NCI-H128 (cell line): ENCODE results near the gene FAM120C.

Source experiments
- DNase-seq: peaks from one replicate; lab custom pipeline; 2025; ENCODE audit not compliant: unreplicated experiment; lab: John Stamatoyannopoulos, UW

FAM120C gene

GRCh38 chrX:54182864-54183613 lies at the start of gene FAM120C:
TSS of gene FAM120C (minus strand) at chrX:54183254. CDS start at chrX:54183198, 56 bp downstream.
- no peak for DNase-seq

DNA sequence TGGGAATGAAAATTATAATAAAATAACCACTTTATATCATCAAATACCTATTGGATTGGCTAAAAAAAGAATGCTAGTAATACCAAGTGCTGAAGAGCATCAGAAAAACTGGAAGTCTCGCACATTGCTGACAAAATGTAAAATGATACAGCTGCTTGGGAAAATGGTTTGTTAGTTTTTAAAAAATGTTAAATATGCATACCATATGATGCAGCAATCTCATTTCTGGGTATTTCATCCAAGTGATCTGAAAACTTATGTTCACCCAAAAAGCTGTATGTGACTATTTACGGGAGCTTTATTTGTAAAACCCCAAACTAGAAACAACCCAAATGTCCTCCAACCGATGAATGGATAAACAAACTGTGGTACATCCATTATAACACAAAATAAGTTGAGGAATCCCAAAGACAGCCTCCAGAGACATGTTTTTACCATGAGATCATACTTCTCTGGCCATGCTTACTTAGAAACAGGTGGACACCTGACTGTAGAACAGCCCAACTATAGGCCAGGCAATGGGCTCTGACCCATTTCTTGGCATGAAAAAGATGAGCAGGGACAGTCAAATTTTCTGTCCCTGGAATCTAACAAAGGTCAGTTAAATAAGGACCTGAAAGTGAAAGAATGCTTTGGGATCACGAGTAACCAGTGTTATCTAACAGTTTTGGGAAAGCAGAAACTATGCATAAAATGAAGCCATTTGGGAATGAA lies 47.5 kb upstream of the FAM120C start:
- no peak for DNase-seq

- DNase-seq = no peak
Observed at GRCh38 chrX:54223581-54223980, 40.5 kb upstream of the FAM120C start.

DNA sequence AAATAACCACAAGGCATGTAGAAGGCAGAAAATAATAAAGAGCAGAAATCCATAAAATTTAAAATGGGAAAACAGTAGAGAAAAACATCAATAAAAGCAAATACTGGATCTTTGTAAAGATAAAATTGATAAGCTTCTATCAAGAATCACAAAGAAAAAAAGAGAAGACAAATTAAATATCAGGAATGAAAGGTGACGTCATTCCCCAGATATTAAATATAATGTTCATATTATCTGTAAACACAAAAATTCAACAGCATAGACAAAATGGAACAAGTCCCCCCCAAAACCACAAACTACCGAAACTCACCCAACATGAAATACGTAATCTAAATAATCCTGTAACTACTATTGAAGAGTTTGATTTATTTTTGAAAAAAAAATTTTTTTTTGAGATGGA lies 30.5 kb upstream of the FAM120C start:
- DNase-seq = no peak

GRCh38 chrX:54208531-54208930 lies 25.5 kb upstream of the FAM120C start:
- DNase-seq = no peak

DNA sequence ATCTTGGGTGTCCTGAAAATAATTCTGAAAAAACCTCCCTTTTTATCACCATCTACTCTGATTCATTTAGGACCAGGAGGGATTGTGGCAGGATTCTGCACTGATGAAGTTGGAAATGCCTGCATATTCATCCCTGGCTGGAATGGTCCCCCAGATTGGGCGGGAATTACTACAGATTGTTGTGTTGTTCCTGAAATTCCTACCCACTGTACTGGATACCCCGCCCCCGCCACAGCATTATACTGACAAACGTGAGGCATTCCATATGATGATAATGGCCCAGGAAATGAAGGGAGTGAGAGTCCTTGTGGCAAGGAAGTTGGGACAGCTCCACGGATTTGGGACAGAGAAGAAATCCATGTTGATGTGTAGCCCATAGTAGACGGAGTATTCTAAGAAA lies 15.2 kb upstream of the FAM120C start:
- no peak for DNase-seq

GRCh38 chrX:54194982-54195588 lies 12.0 kb upstream of the FAM120C start:
- no peak for DNase-seq

GRCh38 chrX:54193085-54193821 lies 10.2 kb upstream of the FAM120C start:
- DNase-seq = no peak

DNA sequence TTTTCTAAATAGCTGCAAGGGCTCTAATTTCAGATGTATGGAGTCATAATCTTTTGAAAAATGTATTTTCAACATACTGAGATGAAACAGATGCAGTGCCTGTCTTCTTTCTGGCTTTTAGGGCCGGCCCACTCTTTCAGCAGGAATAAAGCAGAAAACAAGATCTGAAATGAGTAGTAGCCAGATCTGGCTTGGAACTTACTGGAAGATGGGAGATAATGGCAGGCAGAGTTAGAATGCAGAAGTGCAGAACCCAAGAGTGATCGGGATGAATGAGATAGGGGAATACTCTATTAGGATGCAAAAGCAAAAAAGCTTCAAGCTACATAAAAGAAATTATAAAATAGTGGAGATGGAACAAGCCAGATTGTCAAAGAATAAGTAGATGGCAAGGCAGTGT lies 1.4 kb upstream of the FAM120C start:
- DNase-seq = no peak

- no peak for DNase-seq
Observed at GRCh38 chrX:54182194-54182863, 725 bp downstream of the FAM120C start.

DNA sequence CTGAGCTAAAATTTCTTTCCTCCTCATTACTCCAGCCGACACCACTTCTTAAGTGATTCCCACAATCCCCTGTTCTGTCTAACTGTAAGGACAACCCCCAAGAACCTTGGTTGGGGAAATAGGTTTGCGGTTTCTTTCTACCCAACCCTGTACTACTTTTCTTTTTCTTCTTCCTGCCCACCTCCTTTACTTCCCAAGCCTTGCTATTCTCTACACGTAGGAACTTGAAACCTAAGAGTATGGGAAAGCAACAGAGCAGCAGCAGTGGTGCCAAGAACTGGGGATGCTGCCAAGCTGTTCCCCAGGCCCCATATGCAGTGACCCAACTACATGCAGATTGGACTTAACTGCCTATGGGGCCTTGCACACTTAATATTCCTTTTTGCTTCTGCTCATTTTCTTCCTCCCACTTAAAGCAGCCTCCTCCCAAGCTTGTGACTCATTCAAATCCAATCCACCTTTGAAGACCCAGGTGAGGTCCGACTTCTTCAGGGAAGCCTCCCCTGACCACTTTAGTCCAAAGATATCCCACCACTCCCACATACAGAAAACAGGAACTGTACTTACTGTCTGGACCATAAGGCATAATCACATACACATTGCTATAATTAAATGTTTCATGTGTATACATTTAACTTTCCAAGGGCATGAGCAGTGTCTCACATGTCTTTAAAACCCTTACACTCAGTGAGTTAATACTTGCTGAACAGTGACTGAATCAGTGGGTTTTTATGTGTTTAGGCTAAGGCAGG lies 1.7 kb downstream of the FAM120C start:
- DNase-seq = no peak

DNA sequence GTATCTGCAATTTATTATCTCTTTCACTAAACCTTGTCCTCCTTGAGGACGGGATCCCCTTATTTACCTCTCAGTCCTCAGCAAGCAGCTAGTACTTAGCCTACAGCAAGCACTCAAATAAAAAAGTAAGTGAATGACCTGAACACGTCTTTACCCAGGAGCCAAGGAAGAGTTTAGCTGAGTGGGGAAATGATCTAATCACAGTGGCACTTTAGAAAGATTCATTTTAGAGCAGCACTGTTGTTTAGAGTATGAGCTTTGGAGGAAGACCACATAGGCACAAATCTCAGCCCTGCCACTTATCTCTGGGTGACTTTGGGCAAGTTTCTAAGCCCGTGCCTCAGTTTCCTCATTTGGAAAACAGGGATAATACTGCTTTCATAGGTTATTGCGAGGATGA lies 2.7 kb downstream of the FAM120C start:
- DNase-seq = no peak

- no peak for DNase-seq
Observed at GRCh38 chrX:54178100-54178940, 4.7 kb downstream of the FAM120C start.

GRCh38 chrX:54177306-54177705 lies 5.7 kb downstream of the FAM120C start:
- no peak for DNase-seq

GRCh38 chrX:54173791-54174190 lies 9.3 kb downstream of the FAM120C start:
- no peak for DNase-seq

GRCh38 chrX:54172455-54172854 lies 10.6 kb downstream of the FAM120C start:
- DNase-seq = no peak

GRCh38 chrX:54171527-54172250 lies 11.4 kb downstream of the FAM120C start:
- no peak for DNase-seq

- no peak for DNase-seq
Observed at GRCh38 chrX:54171091-54171490, 12.0 kb downstream of the FAM120C start.

GRCh38 chrX:54166915-54167314 lies 16.1 kb downstream of the FAM120C start:
- DNase-seq = no peak
